Measurements from ENCODE around the gene FZR1.
A peak's percentile ranks its signal among the peaks of the same experiment; 100 is the strongest.

Gene FZR1

GRCh38 chr19:3533563-3534216 is 27.6 kb downstream of the FZR1 start:
- DNase-seq, result no peak

GRCh38 chr19:3534375-3535234 is 28.5 kb downstream of the FZR1 start:
- no peak for DNase-seq

GRCh38 chr19:3535235-3535535 is 29.1 kb downstream of the FZR1 start:
- DNase-seq, result no peak

GRCh38 chr19:3535563-3535965 is 29.5 kb downstream of the FZR1 start:
- no peak for DNase-seq

- DNase-seq, result no peak
These were observed 29.9 kb downstream of the FZR1 start for GRCh38 chr19:3535981-3536380.

GRCh38 chr19:3536429-3537100 is 30.5 kb downstream of the FZR1 start:
- DNase-seq, result no peak

GRCh38 chr19:3537101-3537437 is 31.0 kb downstream of the FZR1 start:
- DNase-seq, result no peak

- DNase-seq, result no peak
These were observed 31.5 kb downstream of the FZR1 start for GRCh38 chr19:3537438-3538240.

- DNase-seq, result no peak
These were observed 32.3 kb downstream of the FZR1 start for GRCh38 chr19:3538258-3538929.

GRCh38 chr19:3538965-3539755 is 33.0 kb downstream of the FZR1 start, which contains the start of gene TEKTIP1:
TEKTIP1 (plus strand) TSS chr19:3539174; CDS start chr19:3539178, 4 bp downstream.
- peak; percentile 41 for DNase-seq

- DNase-seq, result no peak
These were observed 33.6 kb downstream of the FZR1 start for GRCh38 chr19:3539756-3540118.

GRCh38 chr19:3543150-3544057 is 37.3 kb downstream of the FZR1 start:
- DNase-seq, result no peak

- no peak for DNase-seq
These were observed 37.9 kb downstream of the FZR1 start for GRCh38 chr19:3544058-3544376.

- DNase-seq, result no peak
These were observed 38.9 kb downstream of the FZR1 start for GRCh38 chr19:3544742-3545668.

GRCh38 chr19:3545669-3546034 is 39.5 kb downstream of the FZR1 start:
- DNase-seq, result no peak

GRCh38 chr19:3546119-3546518 is 40.0 kb downstream of the FZR1 start:
- no peak for DNase-seq

- DNase-seq, result no peak
These were observed 41.2 kb downstream of the FZR1 start for GRCh38 chr19:3547301-3547731.

- no peak for DNase-seq
These were observed 41.7 kb downstream of the FZR1 start for GRCh38 chr19:3547767-3548282.

GRCh38 chr19:3548606-3549005 is 42.5 kb downstream of the FZR1 start:
- DNase-seq, result no peak

- DNase-seq, result no peak
These were observed 43.7 kb downstream of the FZR1 start for GRCh38 chr19:3549816-3550215.
